H9 (cell line): ENCODE measurements around the gene SVOP. TPM values are rescaled to one million over a fixed set of nuclear protein-coding genes. Genes with fewer than 3 reads are reported as not detected.
"Not testable (repeated sequence)": the region's sequence is repeated elsewhere in the genome, so short reads cannot be mapped to it uniquely, and the experiment has no call there.

Source experiments
- DNase-seq: peaks from one replicate; pipeline ENCODE4 v3.0.0-alpha.2; 2017
- H2AFZ ChIP-seq: one replicate; pipeline ENCODE4 v1.6.1; 2013; ENCODE audit warnings: mild to moderate bottlenecking, low read length, control low read depth, moderate library complexity
- H2AK5ac ChIP-seq: 2 replicates; pipeline ENCODE4 v1.6.1; 2013; ENCODE audit warnings: low read length, control low read depth, mixed read lengths; ENCODE audit not compliant: insufficient read length
- H2BK120ac ChIP-seq: one replicate; pipeline ENCODE4 v1.6.1; 2013; ENCODE audit warnings: low read depth, mild to moderate bottlenecking, low read length, control low read depth, inconsistent platforms; ENCODE audit not compliant: poor library complexity, severe bottlenecking
- H2BK12ac ChIP-seq: 2 replicates; pipeline ENCODE4 v1.6.1; 2013; ENCODE audit warnings: low read length, control low read depth, mixed read lengths, low read depth; ENCODE audit not compliant: insufficient read length
- H2BK15ac ChIP-seq: 2 replicates; pipeline ENCODE4 v1.6.1; 2013; ENCODE audit warnings: low read depth, low read length, control low read depth
- H2BK20ac ChIP-seq: one replicate; pipeline ENCODE4 v1.6.1; 2013; ENCODE audit warnings: low read depth, mild to moderate bottlenecking, low read length, control low read depth, inconsistent platforms; ENCODE audit not compliant: poor library complexity, severe bottlenecking
- H2BK5ac ChIP-seq: 2 replicates; pipeline ENCODE4 v1.6.1; 2013; ENCODE audit warnings: low read length, control low read depth, mixed read lengths; ENCODE audit not compliant: insufficient read length
- H3K14ac ChIP-seq: 2 replicates; pipeline ENCODE4 v1.6.1; 2013; ENCODE audit warnings: low read length, control low read depth; ENCODE audit not compliant: insufficient read depth
- H3K18ac ChIP-seq: 2 replicates; pipeline ENCODE4 v1.6.1; 2013; ENCODE audit warnings: low read depth, mild to moderate bottlenecking, mixed read lengths, low read length, control low read depth; ENCODE audit not compliant: insufficient read length
- H3K23ac ChIP-seq: 2 replicates; pipeline ENCODE4 v1.6.1; 2013; ENCODE audit warnings: low read length, control low read depth, mixed read lengths, low read depth; ENCODE audit not compliant: insufficient read length
- H3K23me2 ChIP-seq: 2 replicates; pipeline ENCODE4 v1.6.1; 2013; ENCODE audit warnings: low read depth, mild to moderate bottlenecking, mixed read lengths, low read length, control low read depth; ENCODE audit not compliant: insufficient read length, poor library complexity, severe bottlenecking
- H3K27ac ChIP-seq: 2 replicates; pipeline ENCODE4 v1.5.1; 2013; ENCODE audit warnings: low read length, control low read depth, mixed read lengths, low read depth; ENCODE audit not compliant: insufficient read length
- H3K27me3 ChIP-seq: 2 replicates; pipeline ENCODE4 v1.6.1; 2013; ENCODE audit warnings: low read length, control low read depth, inconsistent platforms; ENCODE audit not compliant: insufficient read depth
- H3K4ac ChIP-seq: 2 replicates; pipeline ENCODE4 v1.6.1; 2013; ENCODE audit warnings: low read depth, mild to moderate bottlenecking, control low read depth, inconsistent platforms, low read length, moderate library complexity
- H3K4me1 ChIP-seq: 2 replicates; pipeline ENCODE4 v1.6.1; 2013; ENCODE audit warnings: low read length, control low read depth, inconsistent platforms; ENCODE audit not compliant: insufficient read depth
- H3K4me2 ChIP-seq: 2 replicates; pipeline ENCODE4 v1.6.1; 2013; ENCODE audit warnings: low read length, control low read depth, mixed read lengths; ENCODE audit not compliant: insufficient read length, insufficient read depth
- H3K56ac ChIP-seq: 2 replicates; pipeline ENCODE4 v1.6.1; 2013; ENCODE audit warnings: low read depth, mild to moderate bottlenecking, mixed read lengths, low read length, control low read depth; ENCODE audit not compliant: insufficient read length
- H3K79me1 ChIP-seq: 2 replicates; pipeline ENCODE4 v1.6.1; 2013; ENCODE audit warnings: low read depth, mild to moderate bottlenecking, moderate library complexity, low read length, control low read depth, inconsistent platforms; ENCODE audit not compliant: insufficient read depth, poor library complexity, severe bottlenecking
- H3K79me2 ChIP-seq: 2 replicates; pipeline ENCODE4 v1.6.1; 2013; ENCODE audit warnings: low read length, control low read depth, inconsistent platforms; ENCODE audit not compliant: insufficient read depth
- H3K9ac ChIP-seq: 2 replicates; pipeline ENCODE4 v1.6.1; 2013; ENCODE audit warnings: low read length, control low read depth, mixed read lengths; ENCODE audit not compliant: insufficient read length; ENCODE audit errors: extremely low read depth
- H3K9me3 ChIP-seq: one replicate; pipeline ENCODE4 v1.6.1; 2013; ENCODE audit warnings: low read depth, low read length, inconsistent platforms; ENCODE audit not compliant: control insufficient read depth
- H3T11ph ChIP-seq: one replicate; pipeline ENCODE4 v1.6.1; 2013; ENCODE audit warnings: mild to moderate bottlenecking, low read length, control low read depth, inconsistent platforms
- H4K20me1 ChIP-seq: one replicate; pipeline ENCODE4 v1.6.1; 2013; ENCODE audit not compliant: control insufficient read depth, insufficient read length, insufficient read depth
- H4K5ac ChIP-seq: 2 replicates; pipeline ENCODE4 v1.6.1; 2013; ENCODE audit warnings: low read depth, mild to moderate bottlenecking, mixed read lengths, low read length, control low read depth; ENCODE audit not compliant: insufficient read length
- H4K8ac ChIP-seq: replicated peaks from 2 replicates; pipeline ENCODE4 v1.6.1; 2013; ENCODE audit warnings: low read length, control low read depth, mixed read lengths, low read depth; ENCODE audit not compliant: insufficient read length
- H4K91ac ChIP-seq: 2 replicates; pipeline ENCODE4 v1.6.1; 2013; ENCODE audit warnings: low read depth, mild to moderate bottlenecking, moderate library complexity, mixed read lengths, low read length, control low read depth; ENCODE audit not compliant: insufficient read length
- H3K27ac Mint-ChIP-seq, 3 experiments: 2 replicates in 2 of 3; 3 replicates in 1 of 3; pipeline ENCODE4 v1.8.0; 2020 to 2021; ENCODE audit warnings: mixed read lengths in 3 of 3, mild to moderate bottlenecking in 1 of 3, moderate library complexity in 1 of 3
- H3K27me3 Mint-ChIP-seq: 2 replicates; pipeline ENCODE4 v1.8.0; 2021; ENCODE audit warnings: low read depth, mild to moderate bottlenecking, moderate library complexity, mixed read lengths
- H3K36me3 Mint-ChIP-seq, 3 experiments: 2 replicates in 2 of 3; 3 replicates in 1 of 3; pipeline ENCODE4 v1.8.0; 2020 to 2021; ENCODE audit warnings: low read depth in 3 of 3, mixed read lengths in 3 of 3; ENCODE audit not compliant: insufficient read depth in 1 of 3
- H3K4me1 Mint-ChIP-seq, 2 experiments: 2 replicates each; pipeline ENCODE4 v1.8.0; 2020; ENCODE audit warnings: mixed read lengths in 2 of 2
- H3K4me3 Mint-ChIP-seq, 2 experiments: 2 replicates in 1 of 2; 3 replicates in 1 of 2; pipeline ENCODE4 v1.8.0; 2020 to 2021; ENCODE audit warnings: mild to moderate bottlenecking in 2 of 2, mixed read lengths in 2 of 2, moderate library complexity in 1 of 2
- H3K9me3 Mint-ChIP-seq, 2 experiments: 2 replicates in 1 of 2; 3 replicates in 1 of 2; pipeline ENCODE4 v1.8.0; 2020; ENCODE audit warnings: mild to moderate bottlenecking in 2 of 2, mixed read lengths in 2 of 2, moderate library complexity in 1 of 2
- CTCF ChIP-seq: fragments of 200-600 bp; sonication (generic); conservative IDR thresholded peaks from 3 replicates; pipeline ENCODE4 v1.8.0; 2021; ENCODE audit warnings: antibody characterized with exemption, mild to moderate bottlenecking
- WGBS: extraction: QIAGEN DNeasy Blood & Tissue Kit; methylation state at CpG from one replicate; pipeline ENCODE4 v1.1.7; 2013; ENCODE audit warnings: missing lambda C conversion rate, low lambda C conversion rate, mixed read lengths; ENCODE audit not compliant: insufficient read length; ENCODE audit errors: extremely low coverage; 5-methylcytosine and 5-hydroxymethylcytosine counted together
- total RNA-seq: library from RNA; stranded (reverse); gene quantifications from 2 replicates; pipeline ENCODE4 v1.2.1, GENCODE V29; 2021

Gene SVOP
- total RNA-seq, 1 experiment from 2014 or later = 0.15 TPM

- H2BK12ac ChIP-seq = no peak overlapping the region
- peaks cover 5% of the 10 kb centered on the region; the same call in 1 of the 2 replicates for H3K4me1 ChIP-seq
- peaks cover 13% of the 10 kb centered on the region for H3K23me2 ChIP-seq
- no peak overlapping the region for H3K4ac ChIP-seq
- H3K36me3 Mint-ChIP-seq = peaks cover 8 to 13% (median 9%) of the 10 kb centered on the region in 3 experiments
- H3K9ac ChIP-seq = no peak overlapping the region
- no peak overlapping the region for H3K4me3 Mint-ChIP-seq
- H3K27ac Mint-ChIP-seq = 0 out of 7 replicates have a peak overlapping the region, but pooled peaks of 1 of the 3 experiments have one; percentile 30
- H3K27me3 Mint-ChIP-seq = peaks cover 6% of the 10 kb centered on the region
- no CpG with 5 or more reads among the region's 1 CpG for WGBS
- H2AFZ ChIP-seq = no peak overlapping the region
- no peak overlapping the region for H2AK5ac ChIP-seq
- H4K91ac ChIP-seq = no peak overlapping the region
- H4K20me1 ChIP-seq = no peaks in the 10 kb centered on the region
- H3K27ac ChIP-seq = no peak overlapping the region
- H3K18ac ChIP-seq = no peak overlapping the region
- H2BK20ac ChIP-seq = no peak overlapping the region
- H2BK15ac ChIP-seq = no peak overlapping the region
- H3K79me2 ChIP-seq = no peaks in the 10 kb centered on the region; the same call in 1 of the 2 replicates
- no peak overlapping the region for H3K4me2 ChIP-seq
- H3T11ph ChIP-seq = no peak overlapping the region
- H3K9me3 Mint-ChIP-seq = peaks cover 8 to 10% of the 10 kb centered on the region in 2 experiments; a peak in 4 of 5 replicates
- H3K14ac ChIP-seq = no peak overlapping the region
- no peak overlapping the region for H3K23ac ChIP-seq
- H3K79me1 ChIP-seq = no peaks in the 10 kb centered on the region
- no peak for DNase-seq
- no peak overlapping the region for H2BK5ac ChIP-seq
- no peaks in the 10 kb centered on the region for H3K27me3 ChIP-seq
- H4K8ac ChIP-seq = no peak overlapping the region
- no peak overlapping the region for H2BK120ac ChIP-seq
- peaks cover 36 to 38% of the 10 kb centered on the region in 2 experiments for H3K4me1 Mint-ChIP-seq
- no peaks in the 10 kb centered on the region for H3K9me3 ChIP-seq
- no peak overlapping the region for H3K56ac ChIP-seq
- TF ChIP-seq CTCF = no peak
- H4K5ac ChIP-seq = no peak overlapping the region
These were observed 161.0 kb downstream of the SVOP start for GRCh38 chr12:108859923-108860291.

DNA sequence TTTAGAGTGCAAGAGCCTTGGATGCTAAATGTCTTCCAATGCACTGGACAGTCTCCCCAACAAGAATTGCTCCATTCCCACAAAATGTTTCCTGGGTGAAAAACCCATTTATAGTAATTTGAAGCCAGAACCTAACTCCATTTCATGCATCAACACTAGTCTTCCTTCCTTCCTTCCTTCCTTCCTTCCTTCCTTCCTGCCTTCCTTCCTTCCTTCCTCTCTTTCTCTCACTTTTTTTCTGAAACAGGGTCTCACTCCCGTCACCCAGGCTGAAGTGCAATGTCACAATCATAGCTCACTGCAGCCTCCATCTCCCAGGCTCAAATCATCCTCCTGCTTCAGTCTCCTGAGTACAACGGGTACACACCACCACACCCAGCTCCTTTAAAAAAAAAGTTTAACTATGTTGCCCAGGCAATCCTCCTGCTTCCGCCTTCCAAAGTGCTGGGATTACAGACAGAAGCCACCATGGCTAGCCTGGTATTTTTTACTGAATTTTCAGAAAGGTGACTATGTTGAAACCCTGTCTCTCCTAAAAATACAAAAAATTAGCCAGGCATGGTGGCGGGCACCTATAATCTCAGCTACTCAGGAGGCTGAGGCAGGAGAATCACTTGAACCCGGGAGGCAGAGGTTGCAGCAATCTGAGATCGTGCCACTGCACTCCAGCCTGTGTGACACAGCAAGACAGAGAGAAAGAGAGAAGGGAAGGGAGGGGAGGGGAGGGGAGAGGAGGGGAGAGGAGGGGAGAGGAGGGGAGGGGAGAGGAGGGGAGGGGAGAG lies 161.5 kb downstream of the SVOP start:
- H3K4ac ChIP-seq, H4K5ac ChIP-seq, H2BK12ac ChIP-seq, H2BK120ac ChIP-seq, H3K14ac ChIP-seq, DNase-seq, H3K9ac ChIP-seq, H3K79me2 ChIP-seq, H2BK5ac ChIP-seq, H2AFZ ChIP-seq, H3K4me1 ChIP-seq, H3K18ac ChIP-seq, H3K23ac ChIP-seq, H4K20me1 ChIP-seq, H2BK20ac ChIP-seq, H3K9me3 ChIP-seq, H2BK15ac ChIP-seq, H3K27ac ChIP-seq, H4K8ac ChIP-seq, H3K56ac ChIP-seq, H3T11ph ChIP-seq, H2AK5ac ChIP-seq, H4K91ac ChIP-seq, H3K79me1 ChIP-seq, H3K27me3 ChIP-seq, H3K27me3 Mint-ChIP-seq: not testable (repeated sequence)
- no CpG with 5 or more reads among the region's 6 CpGs for WGBS
- H3K23me2 ChIP-seq = peaks cover 13% of the 10 kb centered on the region
- H3K4me2 ChIP-seq = peak overlapping the region; percentile 71
- Mint-ChIP-seq H3K27ac (peak overlapping the region in 1 of 3 experiments; percentile 40; a peak in 1 of 7 replicates), H3K36me3 (peaks cover 10 to 19% (median 14%) of the 10 kb centered on the region in 3 experiments), H3K9me3 (peaks cover 10 to 12% of the 10 kb centered on the region in 2 experiments; a peak in 4 of 5 replicates), H3K4me3 (peak overlapping the region; percentile 71 to 78), H3K4me1 (peaks cover 36 to 38% of the 10 kb centered on the region in 2 experiments)
